GM23248 (cell line): ENCODE results near the gene ZNF536.

ENCODE experiments used
- EZH2 ChIP-seq: fragments of 200-600 bp; sonication (generic); IDR thresholded peaks from 2 replicates; pipeline ENCODE4 v1.6.1; 2018; ENCODE audit warnings: antibody characterized with exemption, mild to moderate bottlenecking; ENCODE audit not compliant: insufficient read depth, poor library complexity, severe bottlenecking
- EZH2phosphoT487 ChIP-seq: fragments of 200-600 bp; sonication (generic); IDR thresholded peaks from 2 replicates; pipeline ENCODE4 v1.6.1; 2018; ENCODE audit warnings: antibody characterized with exemption, moderate library complexity, mild to moderate bottlenecking, low read depth; ENCODE audit not compliant: insufficient read depth

GRCh38 chr19:30374539-30374864 lies 2.3 kb downstream of the ZNF536 start:
- no peak for TF ChIP-seq EZH2phosphoT487
- TF ChIP-seq EZH2 = no peak
